Heart left ventricle (tissue), 16 donors: Measurements from ENCODE around the gene IGDCC3. TPM values are rescaled to one million over a fixed set of nuclear protein-coding genes. Genes with fewer than 3 reads are reported as not detected.

Source experiments
- ATAC-seq, 4 donors: fragments of 200-7000 bp; cut with Tn5 transposase; one replicate each; pipeline ENCODE4 v1.9.1; 2020 to 2022; ENCODE audit warnings: moderate library complexity in 4 of 4, mild to moderate bottlenecking in 3 of 4, moderate number of reproducible peaks in 1 of 4
- DNase-seq, 5 donors: peaks; one replicate each; pipeline ENCODE4 v3.0.0-alpha.2; 2020
- H3K27ac ChIP-seq, 12 donors: fragments of 200-600 bp; sonication (generic) in 4 of 12; one replicate each; pipeline versions ENCODE4 v1.5.0 to v1.8.0; 2016 to 2022; ENCODE audit warnings: mild to moderate bottlenecking in 2 of 12
- H3K27me3 ChIP-seq, 9 donors: fragments of 200-600 bp; sonication (generic) in 2 of 9; one replicate each; pipeline versions ENCODE4 v1.5.1 to v1.8.0; 2016 to 2022; ENCODE audit warnings: mild to moderate bottlenecking in 3 of 9
- H3K36me3 ChIP-seq, 9 donors: fragments of 200-600 bp; sonication (generic) in 2 of 9; one replicate each; pipeline versions ENCODE4 v1.5.0 to v1.8.0; 2018 to 2022; ENCODE audit warnings: mild to moderate bottlenecking in 2 of 9
- H3K4me1 ChIP-seq, 12 donors: fragments of 200-600 bp; sonication (generic) in 4 of 12; one replicate each; pipeline versions ENCODE4 v1.5.0 to v1.8.0; 2016 to 2022; ENCODE audit warnings: mild to moderate bottlenecking in 3 of 12
- H3K4me3 ChIP-seq, 12 donors: fragments of 200-600 bp; sonication (generic) in 4 of 12; one replicate each; pipeline versions ENCODE4 v1.5.0 to v1.8.0; 2017 to 2022; ENCODE audit warnings: mild to moderate bottlenecking in 9 of 12, moderate library complexity in 4 of 12
- H3K9me3 ChIP-seq, 12 donors: fragments of 200-600 bp; sonication (generic) in 4 of 12; one replicate each; pipeline versions ENCODE4 v1.5.0 to v1.8.0; 2016 to 2022; ENCODE audit warnings: mild to moderate bottlenecking in 1 of 12
- CTCF ChIP-seq, 12 donors: fragments of 200-600 bp; sonication (generic) in 4 of 12; IDR thresholded peaks; one replicate each; pipeline versions ENCODE4 v1.5.0 to v1.8.0; 2018 to 2022; ENCODE audit warnings: antibody characterized with exemption in 12 of 12, mild to moderate bottlenecking in 5 of 12
- POLR2A ChIP-seq, 2 donors: fragments of 450-650 bp; IDR thresholded peaks; one replicate each; pipeline ENCODE4 v1.6.1; 2017; ENCODE audit warnings: antibody characterized with exemption in 2 of 2, mild to moderate bottlenecking in 2 of 2, moderate library complexity in 2 of 2
- WGBS, 4 donors: extraction: QIAGEN DNeasy Blood & Tissue Kit in 2 of 4; methylation state at CpG; one replicate each; pipeline versions ENCODE4 v1.1.5 to v1.1.7; 2013 to 2018; 5-methylcytosine and 5-hydroxymethylcytosine counted together
- intact Hi-C, 10 donors: fragments of 100-400 bp; cut with DNase I; formaldehyde crosslinking; loops; one replicate each; pipeline versions ENCODE4 v1.11.1 to v1.14.2; 2022
- polyA plus RNA-seq, 2 donors: library from polyadenylated mRNA; stranded (reverse); fragments of 200-250 nt; gene quantifications; one replicate each; pipeline ENCODE4 v1.2.3, GENCODE V29; 2013
- total RNA-seq, 9 donors: library from RNA; depleted of rRNA in 2 of 9; stranded (reverse); fragments of >200 nt in 2 of 9; fragmentation: NEBNext Ultra II Directional in 3 of 9; extraction: Animal tissue kit (Norgen Biotek cat#: 25700) in 3 of 9; gene quantifications; one replicate each; pipeline versions ENCODE4 v1.1.0 to v1.2.4, GENCODE V29; 2016 to 2023
- donor health status: ischemic (EF 13 %, LVEDD 7.1; RV severe dilation, severe dysfunction).
- donor health status: healthy with polysubstance abuse.
- donor health status: DM: no; HTN: yes; CAD: no.
- donor health status: DM: no; HTN: no; CAD: no.
- donor health status: ischemic (EF 25% LVEDD 6.9; RV normal size, moderate dysfunction).
- donor health status: ischemic (EF 25% LVEDD 5.7; RV mildly dilated, moderate dysfunction).
- donor health status: healthy.
- donor health status: DM: yes; HTN: yes; CAD: no.
- donor health status: ischemic (EF 35%, LVEDD 5.7; RV mildly dilated, moderate dysfunction).
- donor health status: nonischemic (EF 11% LVEDD 7.7; RV severe dilation, severe dysfunction).
- donor health status: DM: yes; HTN: yes; CAD: no.
- donor health status: PGD.
- donor health status: ischemic (EF 29% LVEDD 5.4; RV normal size, mild dysfunction).
- donor health status: nonischemic (EF 23%, LVEDD 6.1; RV moderate dilation, normal function).

Gene IGDCC3
- total and polyA plus RNA-seq, 11 donors, result 0.07 to 0.33 (median 0.16) TPM; not detected in 7

- Histone ChIP-seq H3K9me3 (no peaks in the 10 kb centered on the region), H3K27ac (no peak overlapping the region), H3K4me3 (no peak overlapping the region), H3K36me3 (no peaks in the 10 kb centered on the region), H3K27me3 (peaks cover 0 to 50% (median 2%) of the 10 kb centered on the region in 9 donors), H3K4me1 (peaks cover 0 to 17% (median 5%) of the 10 kb centered on the region in 12 donors)
- no peak for TF ChIP-seq POLR2A (IDR thresholded peaks at IDR 0.05)
- no peak for TF ChIP-seq CTCF (IDR thresholded peaks at IDR 0.05)
- intact Hi-C loops, result no loop called here
- no peak for ATAC-seq
- DNase-seq, result no peak
Measured at GRCh38 chr15:65413051-65413759, 35.4 kb upstream of the IGDCC3 start.

- Histone ChIP-seq H3K4me3 (no peak overlapping the region), H3K27me3 (peaks cover 0 to 44% (median 2%) of the 10 kb centered on the region in 9 donors), H3K4me1 (peaks cover 0 to 14% (median 5%) of the 10 kb centered on the region in 12 donors), H3K9me3 (no peaks in the 10 kb centered on the region), H3K27ac (no peak overlapping the region), H3K36me3 (no peaks in the 10 kb centered on the region)
- WGBS, 4 donors, result 35 to 66% (median 57%) methylated on average over 1 of the region's 1 CpG
- DNase-seq, result no peak
- ATAC-seq, result no peak
- intact Hi-C loops, result no loop called here
- TF ChIP-seq CTCF (IDR thresholded peaks at IDR 0.05), result no peak
- TF ChIP-seq POLR2A (IDR thresholded peaks at IDR 0.05), result no peak
Measured at GRCh38 chr15:65412556-65412955, 34.8 kb upstream of the IGDCC3 start.

GRCh38 chr15:65411465-65412071 is 33.8 kb upstream of the IGDCC3 start:
- Histone ChIP-seq H3K9me3 (no peaks in the 10 kb centered on the region), H3K27ac (no peak overlapping the region), H3K36me3 (no peaks in the 10 kb centered on the region), H3K27me3 (peaks cover 0 to 34% (median 2%) of the 10 kb centered on the region in 9 donors), H3K4me1 (peaks cover 0 to 14% (median 5%) of the 10 kb centered on the region in 12 donors), H3K4me3 (no peak overlapping the region)
- TF ChIP-seq POLR2A (IDR thresholded peaks at IDR 0.05) (no peak), CTCF (IDR thresholded peaks at IDR 0.05) (no peak)
- intact Hi-C loops, result no loop called here
- ATAC-seq (no peak), DNase-seq (no peak)
- 78 to 85% (median 83%) methylated on average over 5 of the region's 5 CpGs for WGBS, 4 donors

- Histone ChIP-seq H3K9me3 (no peaks in the 10 kb centered on the region), H3K27ac (no peak overlapping the region), H3K4me3 (no peak overlapping the region), H3K36me3 (no peaks in the 10 kb centered on the region), H3K4me1 (peaks cover 0 to 14% (median 5%) of the 10 kb centered on the region in 12 donors), H3K27me3 (peaks cover 0 to 29% (median 2%) of the 10 kb centered on the region in 9 donors)
- ATAC-seq (no peak), DNase-seq (no peak)
- WGBS, 4 donors, result 79 to 81% (median 80%) methylated on average over 6 to 10 of the region's 10 CpGs
- TF ChIP-seq CTCF (IDR thresholded peaks at IDR 0.05), result no peak
- TF ChIP-seq POLR2A (IDR thresholded peaks at IDR 0.05), result no peak
- intact Hi-C loops, result no loop called here
Measured at GRCh38 chr15:65410972-65411371, 33.2 kb upstream of the IGDCC3 start.
